Measurements from ENCODE around the gene RARA. TPM values are rescaled to one million over a fixed set of nuclear protein-coding genes. Genes with fewer than 3 reads are reported as not detected.

Gene RARA
- total RNA-seq, 2 experiments from 2014 or later = 34.7 to 36.2 TPM

- no peaks in the 10 kb centered on the region for H3K27me3 Mint-ChIP-seq
- peaks cover 60% of the 10 kb centered on the region for H3K4me1 Mint-ChIP-seq (ENCODE audit: low read depth)
- ChIA-PET POLR2A (interaction anchor here (0.6 to 1.9 kb wide), 8 partner anchors 10 to 189 kb away, joined by 3 to 6 read pairs (median 4); partner anchors contain the start of gene CDC6), CTCF (interaction anchor here (0.8 to 2.3 kb wide), 3 partner anchors 18 to 33 kb away, joined by 4 to 9 read pairs (median 7); no protein-coding TSS in a partner anchor)
- ATAC-seq = no peak
- H3K27ac Mint-ChIP-seq = peak overlapping the region; percentile 80
- H3K9me3 Mint-ChIP-seq = no peaks in the 10 kb centered on the region
- DNase-seq = no peak
- H3K4me3 Mint-ChIP-seq = no peak overlapping the region
- TF ChIP-seq, protein P1, sequence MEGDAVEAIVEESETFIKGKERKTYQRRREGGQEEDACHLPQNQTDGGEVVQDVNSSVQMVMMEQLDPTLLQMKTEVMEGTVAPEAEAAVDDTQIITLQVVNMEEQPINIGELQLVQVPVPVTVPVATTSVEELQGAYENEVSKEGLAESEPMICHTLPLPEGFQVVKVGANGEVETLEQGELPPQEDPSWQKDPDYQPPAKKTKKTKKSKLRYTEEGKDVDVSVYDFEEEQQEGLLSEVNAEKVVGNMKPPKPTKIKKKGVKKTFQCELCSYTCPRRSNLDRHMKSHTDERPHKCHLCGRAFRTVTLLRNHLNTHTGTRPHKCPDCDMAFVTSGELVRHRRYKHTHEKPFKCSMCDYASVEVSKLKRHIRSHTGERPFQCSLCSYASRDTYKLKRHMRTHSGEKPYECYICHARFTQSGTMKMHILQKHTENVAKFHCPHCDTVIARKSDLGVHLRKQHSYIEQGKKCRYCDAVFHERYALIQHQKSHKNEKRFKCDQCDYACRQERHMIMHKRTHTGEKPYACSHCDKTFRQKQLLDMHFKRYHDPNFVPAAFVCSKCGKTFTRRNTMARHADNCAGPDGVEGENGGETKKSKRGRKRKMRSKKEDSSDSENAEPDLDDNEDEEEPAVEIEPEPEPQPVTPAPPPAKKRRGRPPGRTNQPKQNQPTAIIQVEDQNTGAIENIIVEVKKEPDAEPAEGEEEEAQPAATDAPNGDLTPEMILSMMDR (IDR thresholded peaks at IDR 0.05) = no peak
- intact Hi-C loops (cut with micrococcal nuclease) = no loop called here
- peaks cover 35% of the 10 kb centered on the region for H3K36me3 Mint-ChIP-seq (ENCODE audit: low read depth)
These were observed 28.4 kb downstream of the RARA start for GRCh38 chr17:40337351-40337750.

GRCh38 chr17:40338058-40338457 lies 29.1 kb downstream of the RARA start:
- intact Hi-C loops (cut with micrococcal nuclease) = no loop called here
- Mint-ChIP-seq H3K36me3 (ENCODE audit: low read depth) (peaks cover 34% of the 10 kb centered on the region), H3K9me3 (no peaks in the 10 kb centered on the region), H3K4me3 (no peak overlapping the region), H3K4me1 (ENCODE audit: low read depth) (peaks cover 63% of the 10 kb centered on the region), H3K27ac (peak overlapping the region; percentile 80), H3K27me3 (no peaks in the 10 kb centered on the region)
- TF ChIP-seq, protein P1 (IDR thresholded peaks at IDR 0.05) = no peak
- no peak for DNase-seq
- ChIA-PET CTCF (interaction anchor here (0.8 to 26.3 kb wide), 2 partner anchors 30 to 322 kb away, joined by 3 to 780 read pairs; partner anchors contain the start of genes CDC6 and RARA), POLR2A (no interaction called here)
- ATAC-seq = peak; percentile 28

GRCh38 chr17:40338941-40339649 lies 30.1 kb downstream of the RARA start:
- H3K27ac Mint-ChIP-seq = peak overlapping the region; percentile 46
- no peaks in the 10 kb centered on the region for H3K27me3 Mint-ChIP-seq
- CTCF ChIA-PET = interaction anchor here (0.8 to 26.3 kb wide), 2 partner anchors 31 to 323 kb away, joined by 3 to 780 read pairs; partner anchors contain the start of genes CDC6 and RARA
- DNase-seq (no peak), ATAC-seq (no peak)
- H3K9me3 Mint-ChIP-seq = no peaks in the 10 kb centered on the region
- H3K4me3 Mint-ChIP-seq = no peak overlapping the region
- TF ChIP-seq, protein P1 (IDR thresholded peaks at IDR 0.05) = no peak
- peaks cover 33% of the 10 kb centered on the region for H3K36me3 Mint-ChIP-seq (ENCODE audit: low read depth)
- POLR2A ChIA-PET = interaction anchor here (0.8 to 2.7 kb wide), 4 partner anchors 8 to 22 kb away, joined by 3 to 10 read pairs (median 4); no protein-coding TSS in a partner anchor
- intact Hi-C loops (cut with micrococcal nuclease) = no loop called here
- H3K4me1 Mint-ChIP-seq (ENCODE audit: low read depth) = peaks cover 64% of the 10 kb centered on the region

DNA sequence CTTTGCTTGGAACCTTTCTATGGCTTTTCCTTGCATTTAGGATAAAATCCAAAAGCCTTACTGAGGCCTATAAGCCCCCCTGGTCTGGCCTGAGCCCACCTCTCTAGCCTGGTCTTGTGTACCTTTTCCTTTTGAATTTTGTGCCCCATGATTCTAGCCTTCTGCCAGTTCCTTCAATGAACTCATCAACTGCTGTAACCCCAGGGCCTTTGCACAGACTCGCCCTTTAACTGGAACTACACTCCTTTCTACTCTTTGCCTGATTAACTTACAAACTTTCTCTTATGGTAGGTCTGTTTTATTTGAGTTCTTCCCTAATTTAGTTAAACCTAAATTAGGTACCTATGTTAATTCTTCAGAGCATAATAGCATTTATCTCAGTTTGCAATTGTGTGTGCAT lies 31.3 kb downstream of the RARA start:
- ATAC-seq (no peak), DNase-seq (no peak)
- no peak overlapping the region for H3K4me3 Mint-ChIP-seq
- no peaks in the 10 kb centered on the region for H3K27me3 Mint-ChIP-seq
- intact Hi-C loops (cut with micrococcal nuclease) = no loop called here
- ChIA-PET CTCF (interaction anchor here (0.9 to 26.3 kb wide), 5 partner anchors 10 to 227 kb away, joined by 3 to 780 read pairs (median 4); partner anchors contain the start of genes CDC6 and RARA), POLR2A (interaction anchor here (1.1 to 2.7 kb wide), 6 partner anchors 9 to 33 kb away, joined by 3 to 10 read pairs (median 4); no protein-coding TSS in a partner anchor)
- H3K36me3 Mint-ChIP-seq (ENCODE audit: low read depth) = peaks cover 33% of the 10 kb centered on the region
- TF ChIP-seq, protein P1 (IDR thresholded peaks at IDR 0.05) = no peak
- H3K4me1 Mint-ChIP-seq (ENCODE audit: low read depth) = peaks cover 65% of the 10 kb centered on the region
- H3K9me3 Mint-ChIP-seq = no peaks in the 10 kb centered on the region
- peak overlapping the region; percentile 64 for H3K27ac Mint-ChIP-seq

Data from activated CD8-positive, alpha-beta T cell treated with anti-CD3 and anti-CD28 coated beads for 36 hours (primary cell).